Measurements from ENCODE around the gene CCDC195. TPM values are rescaled to one million over a fixed set of nuclear protein-coding genes. Genes with fewer than 3 reads are reported as not detected.

Gene CCDC195
- total RNA-seq (not detected in 2 replicates), polyA plus RNA-seq (not detected in 2 replicates)

- DNase-seq (ENCODE audit: low read depth in 1 of 2, low spot score in 1 of 2), result no peak
- H3K36me3 ChIP-seq, result no peaks in the 10 kb centered on the region
- no peaks in the 10 kb centered on the region for H3K27me3 ChIP-seq
- H3K4me3 ChIP-seq, result no peak within 1 kb of the TSS
- no peak within 1 kb of the TSS for H3K27ac ChIP-seq
- no peak for TF ChIP-seq CTCF (IDR thresholded peaks at IDR 0.05; ENCODE audit: low read depth, low read length)
- no peaks in the 10 kb centered on the region for H3K4me1 ChIP-seq (ENCODE audit: low read depth)
- H3K9me3 ChIP-seq (ENCODE audit: low read depth), result no peaks in the 10 kb centered on the region
Observed at GRCh38 chr2:224716201-224716600, at the start of gene CCDC195. Gene CCDC195, minus strand, starts transcription at chr2:224716365. Its CDS starts 0 bp downstream, at chr2:224716365.

- no peaks in the 10 kb centered on the region for H3K4me1 ChIP-seq (ENCODE audit: low read depth)
- H3K36me3 ChIP-seq, result no peaks in the 10 kb centered on the region
- no peak for DNase-seq (ENCODE audit: low read depth in 1 of 2, low spot score in 1 of 2)
- H3K9me3 ChIP-seq (ENCODE audit: low read depth), result no peaks in the 10 kb centered on the region
- no peak overlapping the region for H3K4me3 ChIP-seq
- no peak overlapping the region for H3K27ac ChIP-seq
- no peaks in the 10 kb centered on the region for H3K27me3 ChIP-seq
- TF ChIP-seq CTCF (IDR thresholded peaks at IDR 0.05; ENCODE audit: low read depth, low read length), result no peak
Observed at GRCh38 chr2:224764565-224765236, 48.5 kb upstream of the CCDC195 start.

GRCh38 chr2:224757934-224758548 is 41.9 kb upstream of the CCDC195 start:
- no peak overlapping the region for H3K27ac ChIP-seq
- no peaks in the 10 kb centered on the region for H3K9me3 ChIP-seq (ENCODE audit: low read depth)
- H3K27me3 ChIP-seq, result no peaks in the 10 kb centered on the region
- H3K4me3 ChIP-seq, result no peak overlapping the region
- no peaks in the 10 kb centered on the region for H3K36me3 ChIP-seq
- no peak for DNase-seq (ENCODE audit: low read depth in 1 of 2, low spot score in 1 of 2)
- no peak for TF ChIP-seq CTCF (IDR thresholded peaks at IDR 0.05; ENCODE audit: low read depth, low read length)
- no peaks in the 10 kb centered on the region for H3K4me1 ChIP-seq (ENCODE audit: low read depth)

- no peak overlapping the region for H3K4me3 ChIP-seq
- H3K27me3 ChIP-seq, result no peaks in the 10 kb centered on the region
- H3K9me3 ChIP-seq (ENCODE audit: low read depth), result no peaks in the 10 kb centered on the region
- H3K36me3 ChIP-seq, result no peaks in the 10 kb centered on the region
- no peak overlapping the region for H3K27ac ChIP-seq
- H3K4me1 ChIP-seq (ENCODE audit: low read depth), result no peaks in the 10 kb centered on the region
- TF ChIP-seq CTCF (IDR thresholded peaks at IDR 0.05; ENCODE audit: low read depth, low read length), result no peak
- peak in 1 of 2 donors; percentile 81 for DNase-seq (ENCODE audit: low read depth in 1 of 2, low spot score in 1 of 2)
Observed at GRCh38 chr2:224753743-224754540, 37.8 kb upstream of the CCDC195 start.

GRCh38 chr2:224751996-224752698 is 36.0 kb upstream of the CCDC195 start:
- Histone ChIP-seq H3K4me1 (ENCODE audit: low read depth) (peaks cover 8% of the 10 kb centered on the region), H3K36me3 (no peaks in the 10 kb centered on the region), H3K4me3 (no peak overlapping the region), H3K27ac (no peak overlapping the region), H3K27me3 (no peaks in the 10 kb centered on the region), H3K9me3 (ENCODE audit: low read depth) (no peaks in the 10 kb centered on the region)
- DNase-seq (ENCODE audit: low read depth in 1 of 2, low spot score in 1 of 2), result no peak
- TF ChIP-seq CTCF (IDR thresholded peaks at IDR 0.05; ENCODE audit: low read depth, low read length), result no peak
